HCT116 (cell line): ENCODE data around the gene FCN3. TPM values are rescaled to one million over a fixed set of nuclear protein-coding genes. Genes with fewer than 3 reads are reported as not detected.

ENCODE experiments used
- ATAC-seq: fragments of 200-7000 bp; cut with Tn5 transposase; 2 replicates; pipeline ENCODE4 v1.9.1; 2020; ENCODE audit warnings: mild to moderate bottlenecking, moderate library complexity
- BruUV-seq: library from RNA; stranded (reverse); fragments of 400-500 nt; replicated peaks from 2 replicates; lab custom pipeline; 2021; lab: Mats Ljungman, UMichigan
- CTCF ChIA-PET: fragments of 300-600 bp; sonication (Branson Sonifier 250); formaldehyde crosslinking; loops from one replicate; lab custom pipeline; 2021; ENCODE audit warnings: antibody characterized with exemption; lab: Charles Lee
- POLR2A ChIA-PET: fragments of 300-600, 350-600 bp; sonication (Branson Sonifier 250); formaldehyde crosslinking; loops from one replicate; lab custom pipeline; 2021; ENCODE audit warnings: antibody characterized with exemption; lab: Charles Lee
- RAD21 ChIA-PET, 2 experiments: fragments of 300-600 bp; sonication (Branson Sonifier 250); formaldehyde crosslinking; loops; one replicate each; lab custom pipeline; 2023; ENCODE audit warnings: low total read pairs in 2 of 2; ENCODE audit not compliant: uncharacterized antibody in 2 of 2, unreplicated experiment in 2 of 2, low non-redundant PET in 1 of 2; lab: Charles Lee
- DNase-seq: peaks from one replicate; pipeline ENCODE4 v3.0.0-alpha.2; 2010; ENCODE audit warnings: low read depth, low spot score
- H2AFZ ChIP-seq: fragments of 200-600 bp; shearing (Covaris generic), sonication (generic); 2 replicates; pipeline ENCODE4 v1.6.1; 2017; ENCODE audit warnings: low read depth, mixed run types, mixed read lengths, antibody characterized with exemption, low read length; ENCODE audit not compliant: poor library complexity, severe bottlenecking
- H3K27ac ChIP-seq: 2 replicates; pipeline ENCODE4 v1.5.1; 2012; ENCODE audit warnings: low read depth, low read length
- H3K27me3 ChIP-seq: fragments of 200-600 bp; sonication (generic); 2 replicates; pipeline ENCODE4 v1.6.1; 2016; ENCODE audit warnings: mixed run types, low read length, mixed read lengths; ENCODE audit not compliant: insufficient read depth
- H3K36me3 ChIP-seq, 2 experiments: fragments of 200-500 bp in 1 of 2; fragments of 200-600 bp in 1 of 2; sonication (Bioruptor generic) in 1 of 2; sonication (generic) in 1 of 2; 2 replicates each; pipeline versions ENCODE4 v1.5.1 to v1.6.1; 2014 to 2016; ENCODE audit warnings: low read length in 2 of 2, inconsistent platforms in 1 of 2, mixed read lengths in 1 of 2, mixed run types in 1 of 2; ENCODE audit not compliant: insufficient read depth in 2 of 2, control insufficient read depth in 1 of 2
- H3K4me1 ChIP-seq, 2 experiments: fragments of 200-600 bp in 1 of 2; sonication (generic) in 1 of 2; 2 replicates each; pipeline versions ENCODE4 v1.5.1 to v1.6.1; 2012 to 2017; ENCODE audit warnings: low read length in 2 of 2, inconsistent platforms in 1 of 2, mild to moderate bottlenecking in 1 of 2, mixed read lengths in 1 of 2, mixed run types in 1 of 2, moderate library complexity in 1 of 2; ENCODE audit not compliant: insufficient read depth in 2 of 2, control insufficient read depth in 1 of 2
- H3K4me2 ChIP-seq: fragments of 200-600 bp; sonication (generic); 2 replicates; pipeline ENCODE4 v1.6.1; 2017; ENCODE audit warnings: mixed run types, low read length, mixed read lengths
- H3K4me3 ChIP-seq, 2 experiments: fragments of 200-600 bp in 1 of 2; sonication (generic) in 1 of 2; replicated peaks in 1 of 2; 2 replicates each; pipeline ENCODE4 v1.5.1; 2011 to 2016; ENCODE audit warnings: low read length in 2 of 2, control low read depth in 1 of 2, low read depth in 1 of 2, mild to moderate bottlenecking in 1 of 2, mixed read lengths in 1 of 2, mixed run types in 1 of 2
- H3K79me2 ChIP-seq: fragments of 200-600 bp; sonication (generic); 2 replicates; pipeline ENCODE4 v1.6.1; 2017; ENCODE audit warnings: mild to moderate bottlenecking, mixed run types, low read length, moderate library complexity, mixed read lengths; ENCODE audit not compliant: insufficient read depth
- H3K9ac ChIP-seq: fragments of 200-600 bp; sonication (generic); 2 replicates; pipeline ENCODE4 v1.6.1; 2016; ENCODE audit warnings: low read length, mixed read lengths
- H3K9me2 ChIP-seq: fragments of 200-600 bp; sonication (generic), shearing (Covaris generic); 2 replicates; pipeline ENCODE4 v1.6.1; 2017; ENCODE audit warnings: mixed run types, mild to moderate bottlenecking, moderate library complexity; ENCODE audit not compliant: insufficient read depth
- H3K9me3 ChIP-seq, 2 experiments: fragments of 200-500 bp in 1 of 2; fragments of 200-600 bp in 1 of 2; sonication (Bioruptor generic) in 1 of 2; sonication (generic) in 1 of 2; 2 replicates each; pipeline ENCODE4 v1.6.1; 2014 to 2017; ENCODE audit warnings: low read length in 2 of 2, mixed read lengths in 2 of 2, inconsistent platforms in 1 of 2, low read depth in 1 of 2, mild to moderate bottlenecking in 1 of 2, mixed run types in 1 of 2, moderate library complexity in 1 of 2; ENCODE audit not compliant: control insufficient read depth in 1 of 2, insufficient read depth in 1 of 2
- H4K20me1 ChIP-seq: fragments of 200-600 bp; sonication (generic), shearing (Covaris generic); 2 replicates; pipeline ENCODE4 v1.6.1; 2017; ENCODE audit warnings: mixed run types, mild to moderate bottlenecking, moderate library complexity; ENCODE audit not compliant: insufficient read depth
- CBX3 ChIP-seq: IDR thresholded peaks from 2 replicates; pipeline ENCODE4 v1.6.1; 2012; ENCODE audit warnings: low read depth
- CEBPB ChIP-seq: IDR thresholded peaks from 2 replicates; pipeline ENCODE4 v1.6.1; 2012; ENCODE audit warnings: low read depth
- EGR1 ChIP-seq: IDR thresholded peaks from 2 replicates; pipeline ENCODE4 v1.6.1; 2012; ENCODE audit warnings: low read depth
- ELF1 ChIP-seq: IDR thresholded peaks from 2 replicates; pipeline ENCODE4 v1.6.1; 2012; ENCODE audit warnings: low read depth, borderline replicate concordance
- EZH2 ChIP-seq: fragments of 200-600 bp; sonication (generic); IDR thresholded peaks from 2 replicates; pipeline ENCODE4 v1.6.1; 2017; ENCODE audit warnings: antibody characterized with exemption, mixed run types
- EZH2phosphoT487 ChIP-seq: fragments of 200-600 bp; IDR thresholded peaks from 2 replicates; pipeline ENCODE4 v1.6.1; 2018; ENCODE audit warnings: antibody characterized with exemption, borderline replicate concordance
- FOSL1 ChIP-seq: IDR thresholded peaks from 2 replicates; pipeline ENCODE4 v1.6.1; 2012; ENCODE audit warnings: low read depth
- JUND ChIP-seq: IDR thresholded peaks from 2 replicates; pipeline ENCODE4 v1.6.1; 2012
- MAX ChIP-seq: IDR thresholded peaks from 2 replicates; pipeline ENCODE4 v1.6.1; 2012
- POLR2A ChIP-seq: IDR thresholded peaks from 2 replicates; pipeline ENCODE4 v1.7.0; 2011; ENCODE audit warnings: borderline replicate concordance; ENCODE audit not compliant: insufficient read depth, insufficient read length; ENCODE audit errors: extremely low read depth
- POLR2AphosphoS5 ChIP-seq: IDR thresholded peaks from 2 replicates; pipeline ENCODE4 v1.6.1; 2011; ENCODE audit warnings: mild to moderate bottlenecking, low read depth, low read length, moderate library complexity
- RAD21 ChIP-seq: IDR thresholded peaks from 2 replicates; pipeline ENCODE4 v1.6.1; 2012; ENCODE audit warnings: low read depth, mild to moderate bottlenecking
- REST ChIP-seq: IDR thresholded peaks from 2 replicates; pipeline ENCODE4 v1.6.1; 2012; ENCODE audit warnings: low read depth
- SIN3A ChIP-seq: IDR thresholded peaks from 2 replicates; pipeline ENCODE4 v1.6.1; 2012; ENCODE audit warnings: low read depth
- SP1 ChIP-seq: IDR thresholded peaks from 2 replicates; pipeline ENCODE4 v1.6.1; 2012; ENCODE audit warnings: low read depth
- SRF ChIP-seq: IDR thresholded peaks from 2 replicates; pipeline ENCODE4 v1.6.1; 2012; ENCODE audit warnings: low read depth
- TCF7L2 ChIP-seq: IDR thresholded peaks from 2 replicates; pipeline ENCODE4 v1.7.0; 2011; ENCODE audit warnings: borderline replicate concordance, inconsistent platforms; ENCODE audit not compliant: insufficient read depth, insufficient read length; ENCODE audit errors: extremely low read depth
- YY1 ChIP-seq: IDR thresholded peaks from 2 replicates; pipeline ENCODE4 v1.6.1; 2011; ENCODE audit warnings: low read length, low read depth, moderate library complexity, mild to moderate bottlenecking; ENCODE audit not compliant: insufficient replicate concordance; ENCODE audit errors: extremely low read depth
- ZFX ChIP-seq: fragments of 450-650 bp; IDR thresholded peaks from 2 replicates; pipeline ENCODE4 v1.6.1; 2017
- intact Hi-C: fragments of 100-400 bp; cut with micrococcal nuclease; formaldehyde crosslinking; loops from 2 replicates; pipeline ENCODE4 v1.10.0; 2022
- total RNA-seq: library from RNA; stranded (reverse); gene quantifications from one replicate; pipeline ENCODE4 v1.2.1, GENCODE V29; 2021; ENCODE audit not compliant: unreplicated experiment

Gene FCN3
- total RNA-seq, 1 experiment from 2014 or later = 1.2 TPM

DNA sequence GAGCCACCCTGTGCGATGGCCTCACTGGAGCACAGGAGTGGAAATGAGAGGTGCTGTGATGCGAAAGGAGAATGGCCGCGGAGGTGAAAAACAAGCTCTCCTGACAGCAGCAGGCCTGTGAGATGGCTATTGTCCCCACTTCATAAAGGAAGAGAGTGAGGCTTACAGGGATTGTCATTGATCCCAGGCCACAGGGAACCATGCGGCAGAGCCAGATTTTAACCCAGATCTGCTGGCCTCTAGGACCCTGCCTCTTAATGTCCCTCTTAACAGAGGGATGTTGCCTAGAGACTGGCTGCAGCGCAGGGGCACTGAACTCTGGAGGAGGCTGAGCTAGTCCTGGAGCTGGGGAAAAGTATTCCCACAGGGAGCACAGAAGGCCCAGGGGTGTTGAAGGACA, 35.9 kb downstream of the FCN3 start:
- TF ChIP-seq CBX3 = no peak
- no peak for TF ChIP-seq CEBPB
- TF ChIP-seq MAX = no peak
- no peak for TF ChIP-seq ZFX
- TF ChIP-seq EZH2phosphoT487 = no peak
- TF ChIP-seq FOSL1 = no peak
- ChIA-PET RAD21 (no interaction called here), POLR2A (interaction anchor here (0.8 kb wide), 1 partner anchor 27 kb away, joined by 4 read pairs; no protein-coding TSS in a partner anchor), CTCF (interaction anchor here (0.7 kb wide), 1 partner anchor 56 kb away, joined by 5 read pairs; no protein-coding TSS in a partner anchor)
- peaks cover 20 to 46% of the 10 kb centered on the region in 2 experiments for H3K4me1 ChIP-seq
- no peak overlapping the region for H3K27ac ChIP-seq
- H3K9me2 ChIP-seq = no peaks in the 10 kb centered on the region
- DNase-seq (no peak), ATAC-seq (no peak)
- no peaks in the 10 kb centered on the region for H3K27me3 ChIP-seq
- peaks cover 8 to 14% of the 10 kb centered on the region in 2 experiments; a peak in 2 of 4 replicates for H3K36me3 ChIP-seq
- no peaks in the 10 kb centered on the region for H4K20me1 ChIP-seq
- H3K9ac ChIP-seq = no peak overlapping the region
- H3K4me3 ChIP-seq = no peak overlapping the region
- H2AFZ ChIP-seq = no peak overlapping the region
- H3K9me3 ChIP-seq = no peaks in the 10 kb centered on the region
- H3K79me2 ChIP-seq = peaks cover 16% of the 10 kb centered on the region; the same call in 1 of the 2 replicates
- no TSS peak for BruUV-seq
- no peak overlapping the region for H3K4me2 ChIP-seq
- intact Hi-C loops = no loop called here

GRCh38 chr1:27336756-27337155, 37.9 kb downstream of the FCN3 start:
- ChIA-PET RAD21 (no interaction called here), CTCF (no interaction called here), POLR2A (no interaction called here)
- no peak for ATAC-seq
- no peaks in the 10 kb centered on the region for H3K27me3 ChIP-seq
- no peaks in the 10 kb centered on the region for H3K9me3 ChIP-seq
- H3K4me2 ChIP-seq = no peak overlapping the region
- no peak overlapping the region for H3K27ac ChIP-seq
- no peak for DNase-seq
- H4K20me1 ChIP-seq = no peaks in the 10 kb centered on the region
- H3K4me3 ChIP-seq = no peak overlapping the region
- no peaks in the 10 kb centered on the region; the same call in 1 of the 2 replicates for H3K79me2 ChIP-seq
- no peak overlapping the region for H2AFZ ChIP-seq
- H3K36me3 ChIP-seq = peaks cover 11 to 31% of the 10 kb centered on the region in 2 experiments
- intact Hi-C loops = no loop called here
- peaks cover 16 to 27% of the 10 kb centered on the region in 2 experiments for H3K4me1 ChIP-seq
- no TSS peak for BruUV-seq
- no peak overlapping the region for H3K9ac ChIP-seq
- H3K9me2 ChIP-seq = no peaks in the 10 kb centered on the region
- TF ChIP-seq YY1 (no peak), SIN3A (no peak), ELF1 (no peak), EGR1 (no peak), TCF7L2 (no peak), REST (no peak), EZH2 (no peak), SRF (no peak), POLR2A (no peak), SP1 (no peak), CEBPB (no peak), CBX3 (no peak), FOSL1 (no peak), EZH2phosphoT487 (no peak), RAD21 (no peak), POLR2AphosphoS5 (no peak), ZFX (no peak), JUND (no peak), MAX (no peak)
